PFSK-1 (cell line): Measurements from ENCODE around the gene BANK1.

Experiments
- FOXP2 ChIP-seq: optimal IDR thresholded peaks from 2 replicates; pipeline ENCODE3; 2011; ENCODE audit warnings: borderline replicate concordance, control low read depth, inconsistent platforms; ENCODE audit not compliant: insufficient read depth; ENCODE audit errors: extremely low read length, extremely low read depth
- POLR2AphosphoS5 ChIP-seq: IDR thresholded peaks from 2 replicates; pipeline ENCODE4 v1.6.1; 2012; ENCODE audit warnings: low read depth, mild to moderate bottlenecking, control low read depth, low read length, moderate library complexity
- REST ChIP-seq, 2 experiments: IDR thresholded peaks; 2 replicates each; pipeline versions ENCODE4 v1.6.1 to v1.8.0; 2011 to 2012; ENCODE audit warnings: low read depth in 2 of 2, low read length in 2 of 2, control low read depth in 1 of 2, inconsistent platforms in 1 of 2, mild to moderate bottlenecking in 1 of 2, moderate library complexity in 1 of 2; ENCODE audit not compliant: insufficient read depth in 1 of 2
- SIN3A ChIP-seq: IDR thresholded peaks from 2 replicates; pipeline ENCODE4 v1.6.1; 2012; ENCODE audit warnings: mild to moderate bottlenecking, low read length, moderate library complexity, borderline replicate concordance; ENCODE audit not compliant: insufficient read depth
- TAF1 ChIP-seq: IDR thresholded peaks from 2 replicates; pipeline ENCODE4 v1.6.1; 2012; ENCODE audit warnings: low read length, control low read depth, borderline replicate concordance; ENCODE audit not compliant: insufficient read depth

The BANK1 gene

GRCh38 chr4:101853691-101854090, 63.2 kb downstream of the BANK1 start:
- TF ChIP-seq SIN3A (no peak), TAF1 (no peak), POLR2AphosphoS5 (no peak), REST (IDR thresholded peaks at IDR 0.05; ENCODE audit: insufficient read depth in 1 of 2, low read depth in 2 of 2, low read length in 2 of 2) (no peak), FOXP2 (no peak)

GRCh38 chr4:101855239-101855638, 64.7 kb downstream of the BANK1 start:
- TF ChIP-seq TAF1, result no peak
- no peak for TF ChIP-seq SIN3A
- no peak for TF ChIP-seq POLR2AphosphoS5
- TF ChIP-seq REST (IDR thresholded peaks at IDR 0.05; ENCODE audit: insufficient read depth in 1 of 2, low read depth in 2 of 2, low read length in 2 of 2), result no peak
- no peak for TF ChIP-seq FOXP2

GRCh38 chr4:101856149-101856548, 65.6 kb downstream of the BANK1 start:
- TF ChIP-seq TAF1 (no peak), FOXP2 (no peak), SIN3A (no peak), REST (IDR thresholded peaks at IDR 0.05; ENCODE audit: insufficient read depth in 1 of 2, low read depth in 2 of 2, low read length in 2 of 2) (no peak), POLR2AphosphoS5 (no peak)

GRCh38 chr4:101857176-101857575, 66.6 kb downstream of the BANK1 start:
- TF ChIP-seq FOXP2, result no peak
- TF ChIP-seq TAF1, result no peak
- no peak for TF ChIP-seq POLR2AphosphoS5
- no peak for TF ChIP-seq SIN3A
- TF ChIP-seq REST (IDR thresholded peaks at IDR 0.05; ENCODE audit: insufficient read depth in 1 of 2, low read depth in 2 of 2, low read length in 2 of 2), result no peak

- no peak for TF ChIP-seq TAF1
- TF ChIP-seq REST (IDR thresholded peaks at IDR 0.05; ENCODE audit: insufficient read depth in 1 of 2, low read depth in 2 of 2, low read length in 2 of 2), result no peak
- TF ChIP-seq FOXP2, result no peak
- TF ChIP-seq POLR2AphosphoS5, result no peak
- no peak for TF ChIP-seq SIN3A
These were observed 68.1 kb downstream of the BANK1 start for GRCh38 chr4:101858641-101859040.
